OCI-M1 (cell line): ENCODE data around the gene IGF1.
"Not testable (repeated sequence)": the region's sequence is repeated elsewhere in the genome, so short reads cannot be mapped to it uniquely, and the experiment has no call there.

Experiments
- DNase-seq: peaks from one replicate; lab custom pipeline; 2025; lab: John Stamatoyannopoulos, UW

The IGF1 gene

GRCh38 chr12:102379346-102380162 is 100.8 kb downstream of the IGF1 start:
- DNase-seq, result no peak

GRCh38 chr12:102376781-102377180 is 103.6 kb downstream of the IGF1 start:
- DNase-seq, result no peak

- DNase-seq, result peak; percentile 83
These were observed 104.1 kb downstream of the IGF1 start for GRCh38 chr12:102376181-102376747.

GRCh38 chr12:102374190-102374589 is 106.2 kb downstream of the IGF1 start:
- no peak for DNase-seq

GRCh38 chr12:102372087-102372486 is 108.3 kb downstream of the IGF1 start:
- DNase-seq, result no peak

- no peak for DNase-seq
These were observed 109.2 kb downstream of the IGF1 start for GRCh38 chr12:102371165-102371564.

- no peak for DNase-seq
These were observed 110.5 kb downstream of the IGF1 start for GRCh38 chr12:102369876-102370275.

- no peak for DNase-seq
These were observed 115.0 kb downstream of the IGF1 start for GRCh38 chr12:102365365-102365764.

- no peak for DNase-seq
These were observed 115.7 kb downstream of the IGF1 start for GRCh38 chr12:102364709-102365108.

GRCh38 chr12:102356690-102357089 is 123.7 kb downstream of the IGF1 start:
- no peak for DNase-seq

- DNase-seq, result not testable (repeated sequence)
These were observed 126.1 kb downstream of the IGF1 start for GRCh38 chr12:102354281-102354680.

- no peak for DNase-seq
These were observed 129.0 kb downstream of the IGF1 start for GRCh38 chr12:102351322-102351721.

GRCh38 chr12:102350070-102350469 is 130.3 kb downstream of the IGF1 start:
- no peak for DNase-seq

- no peak for DNase-seq
These were observed 131.3 kb downstream of the IGF1 start for GRCh38 chr12:102349079-102349478.

- DNase-seq, result no peak
These were observed 132.6 kb downstream of the IGF1 start for GRCh38 chr12:102347811-102348210.
